Activated CD4-positive, alpha-beta memory T cell treated with anti-CD3 and anti-CD28 coated beads, Interleukin-2, amount 10 ng/mL, durations not matched to agents 7 days and 5 days (primary cell): ENCODE measurements around the gene LILRA6. TPM values are rescaled to one million over a fixed set of nuclear protein-coding genes. Genes with fewer than 3 reads are reported as not detected.
"Not testable (repeated sequence)": the region's sequence is repeated elsewhere in the genome, so short reads cannot be mapped to it uniquely, and the experiment has no call there.

Experiments
- CTCF ChIA-PET: fragments of 350-600 bp; sonication (Branson Sonifier 250); formaldehyde crosslinking; loops from one replicate; lab custom pipeline; 2021; ENCODE audit warnings: antibody characterized with exemption, inconsistent platforms; lab: Charles Lee
- POLR2A ChIA-PET: fragments of 350-600 bp; sonication (Branson Sonifier 250); formaldehyde crosslinking; loops from one replicate; lab custom pipeline; 2021; ENCODE audit warnings: antibody characterized with exemption; lab: Charles Lee
- DNase-seq: peaks from one replicate; pipeline ENCODE4 v3.0.0-alpha.2; 2020
- H3K27ac Mint-ChIP-seq: one replicate; pipeline ENCODE4 v1.8.0; 2021; ENCODE audit warnings: mild to moderate bottlenecking, mixed read lengths
- H3K27me3 Mint-ChIP-seq: one replicate; pipeline ENCODE4 v1.8.0; 2021; ENCODE audit warnings: mixed read lengths
- H3K36me3 Mint-ChIP-seq: one replicate; pipeline ENCODE4 v1.8.0; 2021; ENCODE audit warnings: low read depth, mixed read lengths
- H3K4me1 Mint-ChIP-seq: one replicate; pipeline ENCODE4 v1.8.0; 2021; ENCODE audit warnings: mixed read lengths
- H3K4me3 Mint-ChIP-seq: one replicate; pipeline ENCODE4 v1.8.0; 2021; ENCODE audit warnings: mild to moderate bottlenecking, mixed read lengths
- H3K9me3 Mint-ChIP-seq: one replicate; pipeline ENCODE4 v1.8.0; 2021; ENCODE audit warnings: mixed read lengths
- total RNA-seq, 2 experiments: library from RNA; stranded (reverse); gene quantifications; one replicate each; pipeline ENCODE4 v1.2.3, GENCODE V29; 2021

Gene LILRA6
- total RNA-seq, 2 experiments from 2014 or later, result 0.65 to 0.68 TPM

DNA sequence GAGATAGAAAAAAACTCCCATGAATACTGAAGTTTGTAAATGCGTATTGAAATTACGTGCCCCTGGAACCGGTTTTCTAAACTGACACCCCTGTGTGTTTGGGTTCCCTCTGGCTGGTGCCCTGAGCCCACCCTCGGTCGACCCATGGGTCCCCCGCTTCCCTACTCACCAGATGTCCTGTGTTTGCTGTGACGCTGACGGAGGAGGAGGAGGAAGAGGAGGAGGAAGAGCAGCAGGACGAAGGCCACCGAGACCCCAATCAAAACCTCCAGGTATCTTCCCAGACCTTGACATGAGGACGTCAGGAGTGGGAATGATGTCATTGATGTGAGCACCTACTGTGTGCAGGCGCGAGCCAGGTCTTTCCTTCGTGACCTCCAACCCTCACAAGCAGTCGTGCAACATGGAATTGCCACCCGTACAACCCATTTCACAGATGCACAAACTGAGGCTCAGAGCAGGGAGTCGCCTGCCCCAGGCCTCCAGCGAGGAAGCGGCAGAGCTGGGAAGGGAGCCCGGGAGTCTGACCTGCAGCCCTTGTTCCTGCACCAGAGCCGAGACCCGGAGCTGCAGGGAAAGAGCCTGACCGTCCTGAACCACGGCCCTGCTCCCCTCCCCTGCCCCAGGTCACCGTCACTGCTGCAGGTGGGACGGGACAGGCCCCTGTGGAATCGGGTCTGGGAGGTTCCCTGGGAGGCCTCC is 23.5 kb downstream of the LILRA6 start:
- DNase-seq, result no peak
- Mint-ChIP-seq H3K9me3 (no peaks in the 10 kb centered on the region), H3K4me3 (no peak overlapping the region), H3K36me3 (peaks cover 12% of the 10 kb centered on the region), H3K27ac (no peak overlapping the region), H3K4me1 (peaks cover 19% of the 10 kb centered on the region), H3K27me3 (peaks cover 7% of the 10 kb centered on the region)
- ChIA-PET CTCF (no interaction called here), POLR2A (no interaction called here)

GRCh38 chr19:54218259-54218658 is 24.3 kb downstream of the LILRA6 start:
- Mint-ChIP-seq H3K4me1 (peaks cover 10% of the 10 kb centered on the region), H3K4me3 (no peak overlapping the region), H3K9me3 (no peaks in the 10 kb centered on the region), H3K27me3 (peaks cover 2% of the 10 kb centered on the region), H3K27ac (no peak overlapping the region), H3K36me3 (peaks cover 14% of the 10 kb centered on the region)
- ChIA-PET CTCF (no interaction called here), POLR2A (no interaction called here)
- no peak for DNase-seq

- H3K4me1 Mint-ChIP-seq, DNase-seq, H3K4me3 Mint-ChIP-seq, H3K27me3 Mint-ChIP-seq, H3K27ac Mint-ChIP-seq, CTCF ChIA-PET, POLR2A ChIA-PET, H3K9me3 Mint-ChIP-seq: not testable (repeated sequence)
- H3K36me3 Mint-ChIP-seq, result peaks cover 19% of the 10 kb centered on the region
Measured at GRCh38 chr19:54217517-54218247, 24.9 kb downstream of the LILRA6 start.

DNA sequence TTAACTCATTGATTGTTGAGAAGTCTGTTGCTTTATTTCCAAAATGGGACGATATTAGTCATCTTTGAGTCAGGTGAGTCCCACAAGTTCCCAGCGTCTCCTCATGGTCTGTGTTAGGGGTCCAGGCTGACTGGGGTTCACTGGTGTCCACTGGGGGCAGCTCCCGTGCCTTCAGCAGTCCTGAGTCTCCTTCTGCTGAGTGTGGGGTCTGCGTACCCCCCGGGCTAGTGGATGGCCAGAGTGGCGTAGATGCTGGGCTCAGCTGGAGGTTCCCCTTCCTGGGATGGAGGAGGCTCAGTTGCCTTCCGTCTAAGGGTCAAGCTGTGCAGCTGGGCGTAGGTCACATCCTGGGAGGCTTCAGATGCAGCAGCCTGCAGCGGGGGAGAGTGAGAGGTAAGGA is 25.7 kb downstream of the LILRA6 start:
- Mint-ChIP-seq H3K9me3 (no peaks in the 10 kb centered on the region), H3K4me1 (peaks cover 5% of the 10 kb centered on the region), H3K4me3 (no peak overlapping the region), H3K27ac (no peak overlapping the region), H3K27me3 (no peaks in the 10 kb centered on the region), H3K36me3 (peaks cover 21% of the 10 kb centered on the region)
- no peak for DNase-seq
- ChIA-PET CTCF (interaction anchor here (0.7 kb wide), 1 partner anchor 41 kb away, joined by 3 read pairs; no protein-coding TSS in a partner anchor), POLR2A (no interaction called here)

DNA sequence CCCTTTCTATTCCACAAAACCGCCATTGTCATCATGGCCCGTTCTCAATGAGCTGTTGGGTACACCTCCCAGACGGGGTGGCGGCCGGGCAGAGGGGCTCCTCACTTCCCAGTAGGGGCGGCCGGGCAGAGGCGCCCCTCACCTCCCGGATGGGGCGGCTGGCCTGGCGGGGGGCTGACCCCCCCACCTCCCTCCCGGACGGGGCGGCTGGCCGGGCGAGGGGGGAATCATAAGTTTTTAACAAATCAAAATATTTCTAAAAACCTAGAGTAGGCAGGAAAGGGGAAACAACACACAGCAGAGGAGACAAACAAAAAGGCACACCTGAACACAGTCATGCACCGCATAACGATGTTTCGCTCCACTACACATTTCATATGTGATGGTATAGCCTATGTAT is 27.9 kb downstream of the LILRA6 start:
- H3K27me3 Mint-ChIP-seq, POLR2A ChIA-PET, CTCF ChIA-PET, H3K27ac Mint-ChIP-seq, DNase-seq, H3K4me3 Mint-ChIP-seq, H3K9me3 Mint-ChIP-seq: not testable (repeated sequence)
- peaks cover 33% of the 10 kb centered on the region for H3K36me3 Mint-ChIP-seq
- H3K4me1 Mint-ChIP-seq, result peaks cover 23% of the 10 kb centered on the region

DNA sequence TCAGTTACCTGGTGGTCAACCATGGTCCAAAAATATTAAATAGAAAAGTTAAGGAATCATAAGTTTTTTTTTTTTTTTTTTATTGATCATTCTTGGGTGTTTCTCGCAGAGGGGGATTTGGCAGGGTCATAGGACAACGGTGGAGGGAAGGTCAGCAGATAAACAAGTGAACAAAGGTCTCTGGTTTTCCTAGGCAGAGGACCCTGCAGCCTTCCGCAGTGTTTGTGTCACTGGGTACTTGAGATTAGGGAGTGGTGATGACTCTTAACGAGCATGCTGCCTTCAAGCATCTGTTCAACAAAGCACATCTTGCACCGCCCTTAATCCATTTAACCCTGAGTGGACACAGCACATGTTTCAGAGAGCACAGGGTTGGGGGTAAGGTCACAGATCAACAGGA is 28.4 kb downstream of the LILRA6 start:
- H3K27me3 Mint-ChIP-seq, POLR2A ChIA-PET, H3K9me3 Mint-ChIP-seq, DNase-seq, H3K27ac Mint-ChIP-seq, CTCF ChIA-PET, H3K4me3 Mint-ChIP-seq: not testable (repeated sequence)
- H3K4me1 Mint-ChIP-seq, result peaks cover 28% of the 10 kb centered on the region
- peaks cover 32% of the 10 kb centered on the region for H3K36me3 Mint-ChIP-seq

DNA sequence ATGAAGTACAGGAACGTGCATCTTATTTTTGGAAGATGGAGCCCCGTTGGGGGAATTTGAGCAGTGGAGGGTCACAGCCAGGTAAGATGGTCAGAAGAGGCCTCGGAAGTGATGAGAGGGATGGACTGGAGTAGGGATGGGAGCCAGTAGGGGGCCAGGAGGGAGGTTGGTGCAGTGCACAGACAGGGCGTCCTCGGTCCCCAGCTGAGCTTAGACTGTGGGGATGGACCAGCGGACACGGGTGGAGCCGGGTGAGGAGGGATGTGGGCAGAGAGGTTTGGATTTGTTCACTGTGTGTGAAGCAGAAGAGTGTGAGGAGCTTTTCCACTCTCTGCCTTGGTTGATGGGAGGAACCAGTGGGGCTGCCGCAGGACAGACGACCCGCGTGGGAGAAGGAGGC is 31.4 kb downstream of the LILRA6 start:
- CTCF ChIA-PET, result interaction anchor here (0.7 to 3.0 kb wide), 5 partner anchors 11 to 79 kb away, joined by 3 to 16 read pairs (median 5); partner anchors contain the start of genes MBOAT7 and RPS9
- no peak for DNase-seq
- Mint-ChIP-seq H3K4me1 (peaks cover 58% of the 10 kb centered on the region), H3K4me3 (peak overlapping the region; percentile 1), H3K36me3 (peaks cover 51% of the 10 kb centered on the region), H3K27ac (peak overlapping the region; percentile 74), H3K9me3 (no peaks in the 10 kb centered on the region), H3K27me3 (no peaks in the 10 kb centered on the region)
- POLR2A ChIA-PET, result interaction anchor here (0.9 to 6.5 kb wide), 6 partner anchors 11 to 52 kb away, joined by 3 to 60 read pairs (median 4); partner anchors contain the start of genes LENG1, MBOAT7, RPS9 and TSEN34

DNA sequence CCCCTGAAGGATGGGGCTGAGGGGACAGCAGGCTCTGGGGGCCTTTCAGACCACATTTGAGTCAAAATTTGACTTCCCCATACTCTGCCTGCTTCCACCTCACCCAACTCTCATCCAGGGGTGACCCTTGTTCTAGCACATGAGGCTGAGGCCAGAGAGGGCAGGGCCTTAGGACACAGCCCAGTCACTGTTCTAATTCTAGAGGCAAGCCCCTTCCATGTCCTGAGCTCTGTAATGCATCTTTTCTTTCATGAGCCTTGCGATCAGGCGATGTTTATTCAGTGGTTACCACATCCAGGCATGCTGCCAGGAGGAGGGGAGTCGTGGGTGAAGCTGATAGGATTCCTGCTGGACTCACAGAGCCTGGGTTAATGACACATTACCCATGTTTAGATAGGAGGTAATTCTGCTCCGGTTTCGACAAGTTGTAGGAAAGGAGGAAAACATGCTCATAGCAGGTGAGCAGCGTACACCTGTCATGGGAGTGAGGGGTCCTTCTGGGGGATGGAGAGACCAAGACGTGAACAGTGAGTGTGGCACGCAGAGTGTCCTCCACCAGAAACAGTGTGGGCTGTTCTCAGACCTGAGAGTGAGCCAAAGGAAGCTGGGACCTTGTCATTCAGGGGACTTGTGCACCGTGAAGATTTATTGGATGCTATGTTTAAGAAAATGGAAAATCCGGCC is 32.6 kb downstream of the LILRA6 start:
- H3K9me3 Mint-ChIP-seq, result no peaks in the 10 kb centered on the region
- no peak overlapping the region for H3K4me3 Mint-ChIP-seq
- no peaks in the 10 kb centered on the region for H3K27me3 Mint-ChIP-seq
- peaks cover 64% of the 10 kb centered on the region for H3K36me3 Mint-ChIP-seq
- no peak for DNase-seq
- peaks cover 71% of the 10 kb centered on the region for H3K4me1 Mint-ChIP-seq
- ChIA-PET CTCF (interaction anchor here (0.7 to 3.0 kb wide), 5 partner anchors 20 to 1130 kb away, joined by 3 to 16 read pairs (median 4); partner anchors contain the start of genes KMT5C and MBOAT7), POLR2A (interaction anchor here (0.7 to 6.5 kb wide), 8 partner anchors 9 to 178 kb away, joined by 3 to 60 read pairs (median 4); partner anchors contain the start of genes LENG1, MBOAT7, PRPF31 and RPS9)
- H3K27ac Mint-ChIP-seq, result peak overlapping the region; percentile 74

GRCh38 chr19:54209058-54209810 is 33.4 kb downstream of the LILRA6 start:
- H3K27me3 Mint-ChIP-seq, result no peaks in the 10 kb centered on the region
- no peaks in the 10 kb centered on the region for H3K9me3 Mint-ChIP-seq
- CTCF ChIA-PET, result interaction anchor here (1.2 to 3.0 kb wide), 3 partner anchors 39 to 181 kb away, joined by 3 to 16 read pairs (median 3); no protein-coding TSS in a partner anchor
- peaks cover 78% of the 10 kb centered on the region for H3K4me1 Mint-ChIP-seq
- peaks cover 71% of the 10 kb centered on the region for H3K36me3 Mint-ChIP-seq
- no peak overlapping the region for H3K4me3 Mint-ChIP-seq
- POLR2A ChIA-PET, result interaction anchor here (0.6 to 6.5 kb wide), 6 partner anchors 9 to 1285 kb away, joined by 3 to 60 read pairs (median 4); partner anchors contain the start of genes LENG1, MBOAT7, PRPF31 and RPS9
- no peak overlapping the region for H3K27ac Mint-ChIP-seq
- no peak for DNase-seq

- CTCF ChIA-PET, result interaction anchor here (1.2 to 1.5 kb wide), 3 partner anchors 38 to 182 kb away, joined by 3 read pairs; no protein-coding TSS in a partner anchor
- H3K4me3 Mint-ChIP-seq, result no peak overlapping the region
- H3K4me1 Mint-ChIP-seq, result peaks cover 83% of the 10 kb centered on the region
- H3K27me3 Mint-ChIP-seq, result no peaks in the 10 kb centered on the region
- no peak for DNase-seq
- H3K9me3 Mint-ChIP-seq, result no peaks in the 10 kb centered on the region
- H3K36me3 Mint-ChIP-seq, result peaks cover 74% of the 10 kb centered on the region
- peak overlapping the region; percentile 9 for H3K27ac Mint-ChIP-seq
- POLR2A ChIA-PET, result interaction anchor here (0.6 to 6.5 kb wide), 3 partner anchors 8 to 1286 kb away, joined by 3 to 60 read pairs (median 49); partner anchors contain the start of genes MBOAT7, RPS9 and TSEN34
Measured at GRCh38 chr19:54208784-54209057, 33.9 kb downstream of the LILRA6 start.

GRCh38 chr19:54207983-54208783 is 34.4 kb downstream of the LILRA6 start:
- CTCF ChIA-PET, result interaction anchor here (1.2 to 1.5 kb wide), 3 partner anchors 38 to 182 kb away, joined by 3 read pairs; no protein-coding TSS in a partner anchor
- Mint-ChIP-seq H3K4me3 (no peak overlapping the region), H3K9me3 (no peaks in the 10 kb centered on the region), H3K27me3 (no peaks in the 10 kb centered on the region), H3K27ac (peak overlapping the region; percentile 9), H3K4me1 (peaks cover 88% of the 10 kb centered on the region), H3K36me3 (peaks cover 78% of the 10 kb centered on the region)
- POLR2A ChIA-PET, result interaction anchor here (0.6 to 6.5 kb wide), 4 partner anchors 8 to 1286 kb away, joined by 3 to 60 read pairs (median 26); partner anchors contain the start of genes MBOAT7, RPS9 and TSEN34
- DNase-seq, result no peak
